GM12878 (cell line): ENCODE data around the gene COX15. TPM values are rescaled to one million over a fixed set of nuclear protein-coding genes. Genes with fewer than 3 reads are reported as not detected.

Experiments
- ATAC-seq: fragments of 200-7000 bp; cut with Tn5 transposase; 3 replicates; pipeline ENCODE4 v1.9.1; 2020; ENCODE audit warnings: mild to moderate bottlenecking, moderate library complexity
- BruUV-seq: library from RNA; stranded (reverse); fragments of 400-500 nt; replicated peaks from 2 replicates; lab custom pipeline; 2021; lab: Mats Ljungman, UMichigan
- CTCF ChIA-PET: fragments of 300-600 bp; sonication (Branson Sonifier 250); formaldehyde crosslinking; extraction: SDS; loops from one replicate; lab custom pipeline; 2021; ENCODE audit warnings: inconsistent platforms; lab: Yijun Ruan, JAX
- POLR2A ChIA-PET: fragments of 350-600 bp; formaldehyde crosslinking; extraction: SDS; loops from one replicate; lab custom pipeline; 2021; ENCODE audit warnings: inconsistent platforms; lab: Charles Lee
- RAD21 ChIA-PET: fragments of 300-600 bp; sonication (Branson Sonifier 250); formaldehyde crosslinking; loops from one replicate; lab custom pipeline; 2023; ENCODE audit warnings: antibody characterized with exemption; ENCODE audit not compliant: unreplicated experiment; lab: Charles Lee
- SMC1A ChIA-PET: fragments of 300-600 bp; sonication (Branson Sonifier 250); formaldehyde crosslinking; loops from one replicate; lab custom pipeline; 2023; ENCODE audit not compliant: unreplicated experiment, uncharacterized antibody; lab: Charles Lee
- DNase-seq: peaks from one replicate; pipeline ENCODE4 v3.0.0-alpha.2; 2011; ENCODE audit warnings: low read depth, low spot score
- FAIRE-seq: peaks from 3 replicates; lab custom pipeline; 2011; peaks lifted over from hg19 to GRCh38; lab: Jason Lieb, UNC
- H2AFZ ChIP-seq: 2 replicates; pipeline ENCODE4 v1.6.0; 2011; ENCODE audit warnings: low read depth, low read length, control low read depth; ENCODE audit not compliant: control insufficient read depth
- H3K27ac ChIP-seq: 2 replicates; pipeline ENCODE4 v1.5.1; 2011; ENCODE audit warnings: control low read depth; ENCODE audit not compliant: control insufficient read depth, insufficient read depth
- H3K27me3 ChIP-seq, 2 experiments: replicated peaks in 1 of 2; 2 replicates each; pipeline versions ENCODE4 v1.6.0 to v1.6.1; 2011; ENCODE audit warnings: low read length in 1 of 2; ENCODE audit not compliant: control insufficient read depth in 2 of 2, insufficient read depth in 2 of 2
- H3K36me3 ChIP-seq, 2 experiments: 2 replicates each; pipeline ENCODE4 v1.5.1; 2011; ENCODE audit warnings: low read length in 1 of 2; ENCODE audit not compliant: control insufficient read depth in 2 of 2, insufficient read depth in 2 of 2
- H3K4me1 ChIP-seq: 2 replicates; pipeline ENCODE4 v1.6.1; 2011; ENCODE audit warnings: mild to moderate bottlenecking, low read length, moderate library complexity, mixed read lengths; ENCODE audit not compliant: control insufficient read depth, insufficient read depth
- H3K4me2 ChIP-seq: 2 replicates; pipeline ENCODE4 v1.6.0; 2011; ENCODE audit warnings: control low read depth; ENCODE audit not compliant: control insufficient read depth, insufficient read depth
- H3K4me3 ChIP-seq: fragments of 200-600 bp; sonication (generic); 2 replicates; pipeline ENCODE4 v1.5.1; 2016
- H3K79me2 ChIP-seq: 2 replicates; pipeline ENCODE4 v1.6.0; 2011; ENCODE audit warnings: low read length; ENCODE audit not compliant: control insufficient read depth, insufficient read depth
- H3K9ac ChIP-seq: 2 replicates; pipeline ENCODE4 v1.8.0; 2011; ENCODE audit warnings: low read length, control low read depth, mixed read lengths; ENCODE audit not compliant: control insufficient read depth, insufficient read depth
- H3K9me3 ChIP-seq: replicated peaks from 3 replicates; pipeline ENCODE4 v1.5.1; 2011; ENCODE audit warnings: mild to moderate bottlenecking, low read length; ENCODE audit not compliant: control insufficient read depth, insufficient read depth
- H4K20me1 ChIP-seq: 2 replicates; pipeline ENCODE4 v1.6.0; 2011; ENCODE audit not compliant: control insufficient read depth, insufficient read depth
- BACH1 ChIP-seq: fragments of 450-650 bp; IDR thresholded peaks from 2 replicates; pipeline ENCODE4 v1.6.1; 2017; ENCODE audit warnings: mild to moderate bottlenecking, borderline replicate concordance
- CREM ChIP-seq: IDR thresholded peaks from 2 replicates; pipeline ENCODE4 v1.6.1; 2014; ENCODE audit warnings: antibody characterized with exemption, low read depth
- EED ChIP-seq: sonication (generic); IDR thresholded peaks from 2 replicates; pipeline ENCODE4 v1.6.1; 2016; ENCODE audit warnings: antibody characterized with exemption, low read depth
- ESRRA ChIP-seq: IDR thresholded peaks from 2 replicates; pipeline ENCODE4 v1.6.1; 2012; ENCODE audit warnings: mild to moderate bottlenecking, low read length, improper control_type of control experiment
- GABPA ChIP-seq: IDR thresholded peaks from 2 replicates; pipeline ENCODE4 v1.6.1; 2014; ENCODE audit warnings: antibody characterized with exemption, low read depth, mild to moderate bottlenecking, inconsistent platforms
- HDAC6 ChIP-seq: fragments of 200-600 bp; sonication (generic); IDR thresholded peaks from one replicate; pipeline ENCODE4 v1.8.0; 2017; ENCODE audit warnings: antibody characterized with exemption; ENCODE audit not compliant: unreplicated experiment
- IKZF1 ChIP-seq: fragments of 450-650 bp; conservative IDR thresholded peaks from 2 replicates; pipeline ENCODE4 v1.6.1; 2017; ENCODE audit warnings: antibody characterized with exemption, mild to moderate bottlenecking
- KDM1A ChIP-seq: fragments of 200-600 bp; sonication (generic); IDR thresholded peaks from 2 replicates; pipeline ENCODE4 v1.6.1; 2016; ENCODE audit warnings: borderline replicate concordance
- MTA2 ChIP-seq: fragments of 450-650 bp; IDR thresholded peaks from 2 replicates; pipeline ENCODE4 v1.6.1; 2016; ENCODE audit warnings: low read depth, mild to moderate bottlenecking, moderate library complexity
- NFIC ChIP-seq: IDR thresholded peaks from 2 replicates; pipeline ENCODE4 v1.6.1; 2012; ENCODE audit warnings: low read depth, mild to moderate bottlenecking, inconsistent platforms, low read length, moderate library complexity
- SP1 ChIP-seq: IDR thresholded peaks from one replicate; pipeline ENCODE4 v1.6.1; 2011; ENCODE audit warnings: low read depth, low read length
- SPI1 ChIP-seq: IDR thresholded peaks from 2 replicates; pipeline ENCODE4 v1.6.1; 2011; ENCODE audit warnings: low read depth, mild to moderate bottlenecking, low read length, moderate library complexity, borderline replicate concordance; ENCODE audit not compliant: insufficient read depth
- SUZ12 ChIP-seq: fragments of 200-600 bp; sonication (generic); IDR thresholded peaks from one replicate; pipeline ENCODE4 v1.6.1; 2018; ENCODE audit warnings: antibody characterized with exemption, mild to moderate bottlenecking; ENCODE audit not compliant: unreplicated experiment
- ZBTB4 ChIP-seq: fragments of 450-650 bp; formaldehyde crosslinking; IDR thresholded peaks from 2 replicates; pipeline ENCODE4 v1.4.0; 2022; ENCODE audit warnings: mild to moderate bottlenecking, moderate library complexity
- ZZZ3 ChIP-seq: IDR thresholded peaks from 2 replicates; pipeline ENCODE4 v1.6.1; 2011; ENCODE audit warnings: low read depth; ENCODE audit not compliant: control insufficient read depth, insufficient read length
- WGBS: methylation state at CpG from one replicate; pipeline ENCODE4 v1.1.6; 2016; ENCODE audit warnings: low lambda C conversion rate; ENCODE audit not compliant: insufficient replicate concordance, insufficient coverage; ENCODE audit errors: missing lambda C conversion rate; 5-methylcytosine and 5-hydroxymethylcytosine counted together
- in situ Hi-C: fragments of 300-500 bp; cut with MboI; formaldehyde crosslinking; loops from 9 replicates; pipeline ENCODE4 v1.14.3; 2018; ENCODE audit warnings: mixed read lengths
- intact Hi-C: fragments of 100-400 bp; cut with micrococcal nuclease; formaldehyde crosslinking; loops from one replicate; pipeline ENCODE4 v1.14.2; 2022; ENCODE audit not compliant: unreplicated experiment
- polyA plus RNA-seq, 11 experiments: library from polyadenylated mRNA; depleted of rRNA in 4 of 11; unstranded in 6 of 11; stranded (reverse) in 5 of 11; fragments of >200 nt; fragmentation: Nextera tagmentation in 4 of 11; fragmentation: Illumina TruSeq in 1 of 11; extraction: Ambion mirVana in 4 of 11; extraction: Trizol in 1 of 11; gene quantifications; 1 replicate in 1 of 11; 2 replicates in 10 of 11; pipeline versions ENCODE4 v1.2.1 to v1.2.3, GENCODE V29; 2011 to 2016; ENCODE audit warnings: inconsistent platforms in 2 of 11, missing spikeins in 2 of 11, low read depth in 1 of 11
- total RNA-seq, 4 experiments: library from RNA; depleted of rRNA in 3 of 4; stranded (reverse); fragments of >200 nt in 3 of 4; fragmentation: Illumina TruSeq in 1 of 4; extraction: Trizol in 1 of 4; gene quantifications; 2 replicates each; pipeline versions ENCODE4 v1.2.1 to v1.2.3, GENCODE V29; 2013 to 2021
- TF ChIP-seq, protein P1 (sequence below): fragments of 450-650 bp; IDR thresholded peaks from 2 replicates; pipeline ENCODE4 v1.6.1; 2014; ENCODE audit warnings: mild to moderate bottlenecking
- TF ChIP-seq, protein P2 (sequence below): fragments of 450-650 bp; IDR thresholded peaks from 2 replicates; pipeline ENCODE4 v1.6.1; 2017; ENCODE audit warnings: antibody characterized with exemption, mild to moderate bottlenecking, moderate library complexity

COX15 gene
- total and polyA plus RNA-seq, 10 of the 15 experiments (the other 5 are each of a cell fraction or from before 2014, with no cell fraction given): 30.2 to 50.7 (median 38.3) TPM

- DNase-seq (peak; percentile 43), ATAC-seq (peak; percentile 96), FAIRE-seq (peak; percentile 85)
- 50% methylated on average over 2 of the region's 2 CpGs for WGBS
- in situ Hi-C loops (no loop called here), intact Hi-C loops (no loop called here)
- no peaks in the 10 kb centered on the region for H3K79me2 ChIP-seq
- no peaks in the 10 kb centered on the region for H3K27me3 ChIP-seq
- ChIA-PET CTCF (no interaction called here), SMC1A (interaction anchor here (0.6 kb wide), 1 partner anchor 250 kb away, joined by 3 read pairs; no protein-coding TSS in a partner anchor), POLR2A (no interaction called here), RAD21 (no interaction called here)
- H3K4me2 ChIP-seq: no peak overlapping the region
- no peaks in the 10 kb centered on the region; a peak in 2 of 4 replicates for H3K36me3 ChIP-seq
- H3K9me3 ChIP-seq: no peaks in the 10 kb centered on the region
- H3K27ac ChIP-seq: no peak overlapping the region
- no peaks in the 10 kb centered on the region for H4K20me1 ChIP-seq
- H2AFZ ChIP-seq: peak overlapping the region; percentile 1; the same call in 1 of the 2 replicates
- no peak overlapping the region for H3K4me3 ChIP-seq
- peaks cover 4% of the 10 kb centered on the region; the same call in 1 of the 2 replicates for H3K4me1 ChIP-seq
- BruUV-seq: no TSS peak
- no peak overlapping the region for H3K9ac ChIP-seq
- TF ChIP-seq, protein P1, sequence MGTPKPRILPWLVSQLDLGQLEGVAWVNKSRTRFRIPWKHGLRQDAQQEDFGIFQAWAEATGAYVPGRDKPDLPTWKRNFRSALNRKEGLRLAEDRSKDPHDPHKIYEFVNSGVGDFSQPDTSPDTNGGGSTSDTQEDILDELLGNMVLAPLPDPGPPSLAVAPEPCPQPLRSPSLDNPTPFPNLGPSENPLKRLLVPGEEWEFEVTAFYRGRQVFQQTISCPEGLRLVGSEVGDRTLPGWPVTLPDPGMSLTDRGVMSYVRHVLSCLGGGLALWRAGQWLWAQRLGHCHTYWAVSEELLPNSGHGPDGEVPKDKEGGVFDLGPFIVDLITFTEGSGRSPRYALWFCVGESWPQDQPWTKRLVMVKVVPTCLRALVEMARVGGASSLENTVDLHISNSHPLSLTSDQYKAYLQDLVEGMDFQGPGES: no peak
- TF ChIP-seq SUZ12: no peak
- peak; percentile 21; the same call in 1 of the 2 replicates for TF ChIP-seq MTA2
- peak; percentile 55 for TF ChIP-seq IKZF1
- TF ChIP-seq GABPA: no peak
- TF ChIP-seq ZBTB4: no peak
- TF ChIP-seq SPI1: peak; percentile 95
- TF ChIP-seq SP1: no peak
- no peak for TF ChIP-seq KDM1A
- peak; percentile 47; the same call in 1 of the 2 replicates for TF ChIP-seq EED
- no peak for TF ChIP-seq BACH1
- no peak for TF ChIP-seq ESRRA
- TF ChIP-seq HDAC6: no peak
- no peak for TF ChIP-seq NFIC
- TF ChIP-seq, protein P2, sequence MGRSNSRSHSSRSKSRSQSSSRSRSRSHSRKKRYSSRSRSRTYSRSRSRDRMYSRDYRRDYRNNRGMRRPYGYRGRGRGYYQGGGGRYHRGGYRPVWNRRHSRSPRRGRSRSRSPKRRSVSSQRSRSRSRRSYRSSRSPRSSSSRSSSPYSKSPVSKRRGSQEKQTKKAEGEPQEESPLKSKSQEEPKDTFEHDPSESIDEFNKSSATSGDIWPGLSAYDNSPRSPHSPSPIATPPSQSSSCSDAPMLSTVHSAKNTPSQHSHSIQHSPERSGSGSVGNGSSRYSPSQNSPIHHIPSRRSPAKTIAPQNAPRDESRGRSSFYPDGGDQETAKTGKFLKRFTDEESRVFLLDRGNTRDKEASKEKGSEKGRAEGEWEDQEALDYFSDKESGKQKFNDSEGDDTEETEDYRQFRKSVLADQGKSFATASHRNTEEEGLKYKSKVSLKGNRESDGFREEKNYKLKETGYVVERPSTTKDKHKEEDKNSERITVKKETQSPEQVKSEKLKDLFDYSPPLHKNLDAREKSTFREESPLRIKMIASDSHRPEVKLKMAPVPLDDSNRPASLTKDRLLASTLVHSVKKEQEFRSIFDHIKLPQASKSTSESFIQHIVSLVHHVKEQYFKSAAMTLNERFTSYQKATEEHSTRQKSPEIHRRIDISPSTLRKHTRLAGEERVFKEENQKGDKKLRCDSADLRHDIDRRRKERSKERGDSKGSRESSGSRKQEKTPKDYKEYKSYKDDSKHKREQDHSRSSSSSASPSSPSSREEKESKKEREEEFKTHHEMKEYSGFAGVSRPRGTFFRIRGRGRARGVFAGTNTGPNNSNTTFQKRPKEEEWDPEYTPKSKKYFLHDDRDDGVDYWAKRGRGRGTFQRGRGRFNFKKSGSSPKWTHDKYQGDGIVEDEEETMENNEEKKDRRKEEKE: no peak
- TF ChIP-seq ZZZ3: no peak
- no peak for TF ChIP-seq CREM
Observed at GRCh38 chr10:99685597-99685967, 46.3 kb downstream of the COX15 start.
